OCI-LY1 (cell line): Measurements from ENCODE around the gene LRRC3B.

Experiments used
- H2AFZ ChIP-seq: fragments of 200-600 bp; sonication (generic), shearing (Covaris generic); 2 replicates; pipeline ENCODE4 v1.6.0; 2014; ENCODE audit warnings: antibody characterized with exemption, mild to moderate bottlenecking, low read length
- H3F3A ChIP-seq: fragments of 200-600 bp; sonication (generic), shearing (Covaris generic); 2 replicates; pipeline ENCODE4 v1.6.0; 2014; ENCODE audit warnings: mild to moderate bottlenecking, antibody characterized with exemption, low read length, moderate library complexity; ENCODE audit not compliant: insufficient read depth
- H3K27ac ChIP-seq: fragments of 200-600 bp; sonication (generic); 2 replicates; pipeline ENCODE4 v1.5.1; 2014; ENCODE audit warnings: low read length, mixed run types, mild to moderate bottlenecking, low read depth; ENCODE audit not compliant: poor library complexity, severe bottlenecking
- H3K27me3 ChIP-seq: fragments of 200-600 bp; sonication (generic); 2 replicates; pipeline ENCODE4 v1.6.0; 2014; ENCODE audit warnings: antibody characterized with exemption, mild to moderate bottlenecking, low read length, moderate library complexity; ENCODE audit not compliant: insufficient read depth
- H3K36me3 ChIP-seq: fragments of 200-600 bp; sonication (generic); 2 replicates; pipeline ENCODE4 v1.6.1; 2014; ENCODE audit warnings: mild to moderate bottlenecking, antibody characterized with exemption, low read length, moderate library complexity, mixed read lengths; ENCODE audit not compliant: insufficient read depth
- H3K4me1 ChIP-seq: fragments of 200-600 bp; sonication (generic); 2 replicates; pipeline ENCODE4 v1.5.1; 2014; ENCODE audit warnings: mild to moderate bottlenecking, low read length, moderate library complexity; ENCODE audit not compliant: insufficient read depth, severe bottlenecking
- H3K4me2 ChIP-seq: fragments of 200-600 bp; sonication (generic), shearing (Covaris generic); 2 replicates; pipeline ENCODE4 v1.6.1; 2014; ENCODE audit warnings: low read length
- H3K4me3 ChIP-seq: fragments of 200-600 bp; sonication (generic); 2 replicates; pipeline ENCODE4 v1.5.1; 2014; ENCODE audit warnings: low read length, low read depth, mild to moderate bottlenecking, mixed read lengths; ENCODE audit not compliant: poor library complexity, severe bottlenecking
- H3K79me2 ChIP-seq: fragments of 200-600 bp; shearing (Covaris generic); 2 replicates; pipeline ENCODE4 v1.6.1; 2016; ENCODE audit warnings: mixed run types, low read length, mixed read lengths; ENCODE audit not compliant: insufficient read depth
- H3K9ac ChIP-seq: fragments of 200-600 bp; sonication (generic), shearing (Covaris generic); 2 replicates; pipeline ENCODE4 v1.6.1; 2014; ENCODE audit warnings: mild to moderate bottlenecking, low read length, mixed read lengths
- H3K9me2 ChIP-seq: fragments of 200-600 bp; sonication (generic), shearing (Covaris generic); 2 replicates; pipeline ENCODE4 v1.6.1; 2014; ENCODE audit warnings: low read depth, mild to moderate bottlenecking, low read length, mixed read lengths
- H3K9me3 ChIP-seq: fragments of 200-600 bp; shearing (Covaris generic); 2 replicates; pipeline ENCODE4 v1.6.1; 2014; ENCODE audit warnings: low read length, mixed read lengths
- H4K20me1 ChIP-seq: fragments of 200-600 bp; sonication (generic), shearing (Covaris generic); 2 replicates; pipeline ENCODE4 v1.6.0; 2016; ENCODE audit warnings: mild to moderate bottlenecking, low read length; ENCODE audit not compliant: insufficient read depth
- CTCF ChIP-seq: fragments of 200-600 bp; sonication (generic), shearing (Covaris generic); IDR thresholded peaks from 2 replicates; pipeline ENCODE4 v1.5.1; 2017; ENCODE audit warnings: mild to moderate bottlenecking, antibody characterized with exemption, low read length, moderate library complexity, mixed read lengths
- EZH2 ChIP-seq: fragments of 200-600 bp; sonication (generic), shearing (Covaris generic); IDR thresholded peaks from 2 replicates; pipeline ENCODE4 v1.8.0; 2017; ENCODE audit warnings: borderline replicate concordance, mixed run types, mild to moderate bottlenecking, antibody characterized with exemption, low read length, moderate library complexity, mixed read lengths

Gene LRRC3B

GRCh38 chr3:26628915-26629314 is 6.3 kb downstream of the LRRC3B start:
- no peak for TF ChIP-seq EZH2
- no peak for TF ChIP-seq CTCF
- Histone ChIP-seq H3K36me3 (no peaks in the 10 kb centered on the region), H3K9me3 (no peaks in the 10 kb centered on the region), H2AFZ (no peak overlapping the region), H3K79me2 (no peaks in the 10 kb centered on the region), H3K9ac (no peak overlapping the region), H4K20me1 (no peaks in the 10 kb centered on the region), H3K27ac (no peak overlapping the region), H3K4me2 (no peak overlapping the region), H3K4me3 (no peak overlapping the region), H3K27me3 (no peaks in the 10 kb centered on the region), H3K4me1 (no peaks in the 10 kb centered on the region), H3F3A (no peaks in the 10 kb centered on the region), H3K9me2 (no peaks in the 10 kb centered on the region)

DNA sequence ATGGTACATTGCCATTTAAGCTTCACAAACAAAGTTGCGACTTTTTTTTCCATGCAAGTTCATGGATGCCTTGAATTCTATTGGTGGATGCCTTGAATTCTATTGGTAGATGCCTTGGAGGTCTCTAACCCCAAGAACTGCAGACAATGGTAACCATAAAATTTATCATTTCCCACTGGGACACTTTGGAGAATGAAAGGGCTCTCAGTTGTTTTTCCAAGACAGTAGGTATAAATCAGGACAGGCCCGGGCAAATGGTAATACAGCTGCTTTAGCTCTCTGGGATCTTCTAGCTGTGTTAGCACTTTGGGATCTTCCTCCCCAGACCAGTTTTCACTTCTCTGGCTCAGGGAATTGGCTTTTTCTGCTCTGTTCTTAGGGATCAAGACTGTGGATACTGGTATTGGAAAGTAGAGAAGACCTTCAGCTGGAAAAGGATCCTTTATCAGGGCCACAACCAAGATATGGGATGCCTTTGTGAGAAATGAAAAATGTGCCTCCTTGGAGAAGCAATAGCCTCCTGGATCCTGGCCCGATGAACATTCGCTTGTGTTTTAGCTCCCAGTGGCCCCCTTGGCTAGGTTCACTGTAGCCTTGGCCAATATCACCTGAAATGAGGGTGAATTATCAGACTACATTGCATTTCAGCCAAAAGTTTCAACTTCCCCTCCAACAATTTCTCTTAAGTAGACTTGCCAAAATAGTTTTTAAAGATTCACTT is 8.3 kb downstream of the LRRC3B start:
- no peaks in the 10 kb centered on the region for H3K79me2 ChIP-seq

DNA sequence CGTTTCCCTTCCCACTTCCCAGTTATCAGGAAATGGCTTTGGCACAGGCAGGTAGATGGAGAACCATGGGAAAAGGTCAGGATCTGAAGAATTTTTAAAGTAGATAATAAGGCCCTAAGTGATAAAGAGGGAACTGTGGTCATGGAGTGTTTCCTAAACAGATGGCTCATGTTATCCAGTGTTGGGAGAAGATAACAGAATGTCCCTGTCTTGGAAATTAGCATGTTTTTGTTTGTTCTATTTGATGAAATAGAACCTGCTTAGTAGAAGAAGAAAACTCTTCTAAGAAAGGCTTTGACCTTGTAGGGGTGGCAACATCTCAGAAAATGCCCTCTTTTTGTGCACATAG is 8.8 kb downstream of the LRRC3B start:
- Histone ChIP-seq H3K9me3 (no peaks in the 10 kb centered on the region), H3K79me2 (no peaks in the 10 kb centered on the region), H3K36me3 (no peaks in the 10 kb centered on the region), H3K9ac (no peak overlapping the region), H4K20me1 (no peaks in the 10 kb centered on the region), H3K4me3 (no peak overlapping the region), H3K27me3 (no peaks in the 10 kb centered on the region), H3K4me2 (no peak overlapping the region), H3K27ac (no peak overlapping the region), H3K4me1 (no peaks in the 10 kb centered on the region), H3K9me2 (no peaks in the 10 kb centered on the region), H3F3A (no peaks in the 10 kb centered on the region), H2AFZ (no peak overlapping the region)
- TF ChIP-seq CTCF, result no peak
- TF ChIP-seq EZH2, result no peak

More for the DNA sequence above, 8.3 kb downstream of the LRRC3B start:
- Histone ChIP-seq H3K27me3 (no peaks in the 10 kb centered on the region), H3K4me2 (no peak overlapping the region), H4K20me1 (no peaks in the 10 kb centered on the region), H3K9me2 (no peaks in the 10 kb centered on the region), H3K9ac (no peak overlapping the region), H2AFZ (no peak overlapping the region), H3F3A (no peaks in the 10 kb centered on the region), H3K36me3 (no peaks in the 10 kb centered on the region), H3K4me1 (no peaks in the 10 kb centered on the region), H3K9me3 (no peaks in the 10 kb centered on the region), H3K4me3 (no peak overlapping the region), H3K27ac (no peak overlapping the region)
- TF ChIP-seq EZH2 (no peak), CTCF (no peak)
